Measurements from ENCODE around the gene SEC16B.

GRCh38 chr1:178005450-178005849 is 35.6 kb upstream of the SEC16B start:
- TF ChIP-seq CAMTA2 (CRISPR knock-in tag; conservative IDR thresholded peaks at IDR 0.05) (no peak), YY1 (IDR thresholded peaks at IDR 0.05; ENCODE audit: borderline replicate concordance in 1 of 3, control insufficient read depth in 1 of 3, extremely low read depth in 1 of 3, insufficient read depth in 3 of 3, insufficient read length in 1 of 3, insufficient replicate concordance in 2 of 3, low read depth in 1 of 3, low read length in 2 of 3) (no peak), ZNF146 (CRISPR knock-in tag; IDR thresholded peaks at IDR 0.05; ENCODE audit: unreplicated experiment) (no peak), EHMT2 (IDR thresholded peaks at IDR 0.05) (no peak), ATF4 (CRISPR knock-in tag; IDR thresholded peaks at IDR 0.05) (no peak), SRF (CRISPR knock-in tag; IDR thresholded peaks at IDR 0.05) (no peak), SMARCA5 (IDR thresholded peaks at IDR 0.05) (no peak), POLR2A (conservative IDR thresholded peaks at IDR 0.05) (no peak), GABPB1 (CRISPR knock-in tag; IDR thresholded peaks at IDR 0.05) (no peak), TGIF2 (CRISPR knock-in tag; IDR thresholded peaks at IDR 0.05) (no peak), PKNOX1 (IDR thresholded peaks at IDR 0.05) (no peak), ILK (tag; IDR thresholded peaks at IDR 0.05; ENCODE audit: borderline replicate concordance, low read depth) (no peak), ZBTB26 (CRISPR knock-in tag; IDR thresholded peaks at IDR 0.05) (no peak)

Data from K562 (cell line).